NCI-H1436 (cell line): ENCODE data around the gene TNKS2.
A peak's percentile ranks its signal among the peaks of the same experiment; 100 is the strongest.
"Not testable (repeated sequence)": the region's sequence is repeated elsewhere in the genome, so short reads cannot be mapped to it uniquely, and the experiment has no call there.

Experiments used
- DNase-seq: peaks from one replicate; lab custom pipeline; 2025; lab: John Stamatoyannopoulos, UW

The TNKS2 gene

GRCh38 chr10:91797874-91798648, at the start of gene TNKS2:
Gene TNKS2 (plus strand): TSS chr10:91798426. CDS start chr10:91798691, 265 bp downstream.
- peak; percentile 91 for DNase-seq

- not testable (repeated sequence) for DNase-seq
These were observed 48.6 kb upstream of the TNKS2 start for GRCh38 chr10:91749592-91749991.

GRCh38 chr10:91756286-91756685, 41.9 kb upstream of the TNKS2 start:
- DNase-seq: no peak

GRCh38 chr10:91758303-91759146, 39.7 kb upstream of the TNKS2 start:
- DNase-seq: peak; percentile 42

- DNase-seq: no peak
These were observed 38.6 kb upstream of the TNKS2 start for GRCh38 chr10:91759581-91759986.

GRCh38 chr10:91761721-91762120, 36.5 kb upstream of the TNKS2 start:
- no peak for DNase-seq

GRCh38 chr10:91762878-91763277, 35.3 kb upstream of the TNKS2 start:
- DNase-seq: no peak

- DNase-seq: no peak
These were observed 31.6 kb upstream of the TNKS2 start for GRCh38 chr10:91766676-91767075.

GRCh38 chr10:91768123-91768522, 30.1 kb upstream of the TNKS2 start:
- no peak for DNase-seq

GRCh38 chr10:91771907-91772306, 26.3 kb upstream of the TNKS2 start:
- no peak for DNase-seq

GRCh38 chr10:91772461-91772860, 25.8 kb upstream of the TNKS2 start:
- no peak for DNase-seq

- DNase-seq: no peak
These were observed 25.4 kb upstream of the TNKS2 start for GRCh38 chr10:91772869-91773268.

- DNase-seq: no peak
These were observed 23.7 kb upstream of the TNKS2 start for GRCh38 chr10:91774571-91774970.

- no peak for DNase-seq
These were observed 22.5 kb upstream of the TNKS2 start for GRCh38 chr10:91775731-91776130.

- DNase-seq: no peak
These were observed 22.0 kb upstream of the TNKS2 start for GRCh38 chr10:91776266-91776665.

- DNase-seq: no peak
These were observed 19.7 kb upstream of the TNKS2 start for GRCh38 chr10:91778485-91778884.

GRCh38 chr10:91779011-91779605, 19.1 kb upstream of the TNKS2 start:
- no peak for DNase-seq

- no peak for DNase-seq
These were observed 15.7 kb upstream of the TNKS2 start for GRCh38 chr10:91782539-91782938.

GRCh38 chr10:91785830-91786229, 12.4 kb upstream of the TNKS2 start:
- DNase-seq: no peak

GRCh38 chr10:91787258-91787657, 11.0 kb upstream of the TNKS2 start:
- DNase-seq: no peak

GRCh38 chr10:91787810-91788209, 10.4 kb upstream of the TNKS2 start:
- no peak for DNase-seq

- DNase-seq: no peak
These were observed 9.7 kb upstream of the TNKS2 start for GRCh38 chr10:91788527-91788926.
